GM12864 (cell line): ENCODE results near the gene CHAC2.
"Not testable (repeated sequence)": the region's sequence is repeated elsewhere in the genome, so short reads cannot be mapped to it uniquely, and the experiment has no call there.

Experiments
- DNase-seq: peaks from one replicate; pipeline ENCODE4 v3.0.0-alpha.2; 2011; ENCODE audit warnings: low read depth
- H3K4me3 ChIP-seq: 2 replicates; pipeline ENCODE4 v1.5.1; 2011; ENCODE audit warnings: mild to moderate bottlenecking, low read depth, low read length, control low read depth
- CTCF ChIP-seq: IDR thresholded peaks from 2 replicates; pipeline ENCODE4 v1.5.1; 2011; ENCODE audit warnings: low read depth, mild to moderate bottlenecking, moderate library complexity, low read length, control low read depth, inconsistent platforms; ENCODE audit errors: missing control alignments

Gene CHAC2

DNA sequence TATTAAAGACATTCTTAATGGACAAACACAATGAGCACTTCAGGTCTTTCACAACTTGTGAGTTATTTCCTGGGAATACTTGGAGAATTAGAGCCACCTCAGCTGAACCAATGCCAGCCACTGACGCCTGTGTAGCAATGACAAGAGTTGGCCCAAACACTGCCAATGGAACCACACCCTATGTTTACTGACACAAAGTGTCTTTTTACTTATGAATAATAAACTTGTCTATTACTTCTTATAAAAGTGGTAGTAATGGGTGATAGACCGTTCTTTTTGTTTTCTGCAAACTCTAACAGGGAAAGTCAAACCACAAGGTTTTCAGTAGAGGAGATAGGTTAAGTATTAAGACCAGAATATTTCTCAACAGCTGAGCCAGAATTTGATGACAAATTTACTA, 12.5 kb upstream of the CHAC2 start:
- no peak for DNase-seq
- TF ChIP-seq CTCF, result no peak
- H3K4me3 ChIP-seq, result no peak overlapping the region

GRCh38 chr2:53756644-53757043, 11.0 kb upstream of the CHAC2 start:
- TF ChIP-seq CTCF, result no peak
- no peak overlapping the region for H3K4me3 ChIP-seq
- no peak for DNase-seq

GRCh38 chr2:53757206-53757605, 10.4 kb upstream of the CHAC2 start:
- DNase-seq, H3K4me3 ChIP-seq: not testable (repeated sequence)

GRCh38 chr2:53765767-53766166, 1.8 kb upstream of the CHAC2 start:
- DNase-seq, result no peak
- H3K4me3 ChIP-seq, result no peak overlapping the region
- no peak for TF ChIP-seq CTCF

DNA sequence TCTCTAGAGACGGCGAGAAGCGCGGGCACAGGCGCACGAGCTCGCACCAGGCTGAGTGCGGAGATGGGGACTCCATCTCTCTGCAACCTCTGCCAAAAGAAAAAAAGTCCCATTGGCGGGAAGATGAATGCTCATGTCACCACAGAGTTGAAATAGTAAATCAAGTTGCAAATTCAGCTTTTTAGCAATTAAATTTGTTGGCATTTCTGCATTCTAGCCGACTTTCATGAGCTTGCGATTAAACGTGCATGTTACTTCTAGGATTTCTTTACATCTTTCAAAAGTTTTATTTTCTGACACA, 588 bp downstream of the CHAC2 start:
- TF ChIP-seq CTCF, result no peak
- peak overlapping the region; percentile 87 for H3K4me3 ChIP-seq
- DNase-seq, result no peak

DNA sequence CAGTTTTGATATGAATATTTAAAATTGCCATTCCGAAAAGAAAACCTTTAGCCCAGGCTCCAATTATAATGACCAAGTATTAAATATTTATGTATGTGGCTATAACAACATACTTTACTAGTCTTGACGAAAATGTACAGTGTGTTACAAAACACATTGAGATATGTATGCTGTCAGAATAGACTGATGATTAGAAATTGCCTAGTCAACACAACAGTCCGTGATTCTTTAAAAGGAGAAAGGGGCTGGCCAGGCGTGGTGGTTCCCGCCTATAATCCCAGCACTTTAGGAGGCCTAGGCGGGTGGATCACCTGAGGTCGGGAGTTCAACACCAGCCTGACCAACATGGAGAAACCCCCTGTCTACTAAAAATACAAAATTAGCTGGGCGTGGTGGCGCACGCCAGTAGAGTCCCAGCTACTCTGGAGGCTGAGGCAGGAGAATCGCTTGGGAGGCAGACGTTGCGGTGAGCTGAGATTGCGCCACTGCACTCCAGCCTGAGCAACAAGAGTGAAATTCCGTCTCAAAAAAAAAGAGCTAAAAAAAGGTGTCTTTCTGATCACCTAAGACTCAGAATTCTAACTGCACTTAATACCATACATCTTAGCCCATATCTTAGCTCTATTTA, 1.8 kb downstream of the CHAC2 start:
- TF ChIP-seq CTCF, result no peak
- DNase-seq, result no peak
- peak overlapping the region; percentile 87; the same call in 1 of the 2 replicates for H3K4me3 ChIP-seq

- no peak for TF ChIP-seq CTCF
- H3K4me3 ChIP-seq, result no peak overlapping the region
- no peak for DNase-seq
Measured at GRCh38 chr2:53770264-53770663, 2.7 kb downstream of the CHAC2 start.
